Measurements from ENCODE around the gene PRKCH. TPM values are rescaled to one million over a fixed set of nuclear protein-coding genes. Genes with fewer than 3 reads are reported as not detected.

The PRKCH gene
- polyA plus RNA-seq, 3 donors, result 3.6 to 6.2 (median 5.4) TPM

- Mint-ChIP-seq H3K27ac (peak overlapping the region in 5 of 7 donors; percentile 32 to 68 (median 54)), H3K4me3 (no peak overlapping the region), H3K36me3 (peaks cover 6 to 18% of the 10 kb centered on the region in 2 donors), H3K27me3 (ENCODE audit: low read depth in 3 of 3) (no peaks in the 10 kb centered on the region), H3K4me1 (peaks cover 24% of the 10 kb centered on the region), H3K9me3 (no peaks in the 10 kb centered on the region)
- intact Hi-C loops (cut with micrococcal nuclease), result no loop called here
- no peak overlapping the region for H3K4me3 ChIP-seq (replicated peaks in 1 of 3; ENCODE audit: low read depth in 2 of 3, low read length in 3 of 3)
- H3K4me1 ChIP-seq (ENCODE audit: control insufficient read depth in 1 of 2, insufficient read depth in 2 of 2, low read length in 2 of 2), result peaks cover 22 to 24% of the 10 kb centered on the region in 2 donors
- H3K27ac ChIP-seq (ENCODE audit: low read depth in 1 of 2, low read length in 2 of 2), result no peak overlapping the region
- peak overlapping the region; percentile 16 for H2AFZ ChIP-seq (ENCODE audit: insufficient read depth, low read depth, low read length, poor library complexity, severe bottlenecking)
- no peak overlapping the region for H3K9ac ChIP-seq (ENCODE audit: insufficient read depth, low read length, poor library complexity, severe bottlenecking)
- peak in 1 of 3 donors; percentile 51 for DNase-seq
- H3K9me3 ChIP-seq (replicated peaks in 1 of 2; ENCODE audit: control insufficient read depth in 1 of 2, insufficient read depth in 1 of 2, low read length in 2 of 2), result no peaks in the 10 kb centered on the region
- peaks cover 14% of the 10 kb centered on the region for H3K79me2 ChIP-seq (ENCODE audit: insufficient read depth, low read length)
- no peaks in the 10 kb centered on the region for H4K20me1 ChIP-seq (ENCODE audit: insufficient read depth, low read length)
- TF ChIP-seq, protein P1, sequence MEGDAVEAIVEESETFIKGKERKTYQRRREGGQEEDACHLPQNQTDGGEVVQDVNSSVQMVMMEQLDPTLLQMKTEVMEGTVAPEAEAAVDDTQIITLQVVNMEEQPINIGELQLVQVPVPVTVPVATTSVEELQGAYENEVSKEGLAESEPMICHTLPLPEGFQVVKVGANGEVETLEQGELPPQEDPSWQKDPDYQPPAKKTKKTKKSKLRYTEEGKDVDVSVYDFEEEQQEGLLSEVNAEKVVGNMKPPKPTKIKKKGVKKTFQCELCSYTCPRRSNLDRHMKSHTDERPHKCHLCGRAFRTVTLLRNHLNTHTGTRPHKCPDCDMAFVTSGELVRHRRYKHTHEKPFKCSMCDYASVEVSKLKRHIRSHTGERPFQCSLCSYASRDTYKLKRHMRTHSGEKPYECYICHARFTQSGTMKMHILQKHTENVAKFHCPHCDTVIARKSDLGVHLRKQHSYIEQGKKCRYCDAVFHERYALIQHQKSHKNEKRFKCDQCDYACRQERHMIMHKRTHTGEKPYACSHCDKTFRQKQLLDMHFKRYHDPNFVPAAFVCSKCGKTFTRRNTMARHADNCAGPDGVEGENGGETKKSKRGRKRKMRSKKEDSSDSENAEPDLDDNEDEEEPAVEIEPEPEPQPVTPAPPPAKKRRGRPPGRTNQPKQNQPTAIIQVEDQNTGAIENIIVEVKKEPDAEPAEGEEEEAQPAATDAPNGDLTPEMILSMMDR (IDR thresholded peaks at IDR 0.05), result no peak
- WGBS (ENCODE audit: insufficient coverage), result 62% methylated on average over 2 of the region's 3 CpGs
- no peak overlapping the region for H3K4me2 ChIP-seq (replicated peaks; ENCODE audit: extremely low read depth, low read length, poor library complexity, severe bottlenecking)
- no peaks in the 10 kb centered on the region for H3K36me3 ChIP-seq (replicated peaks in 1 of 2; ENCODE audit: control insufficient read depth in 1 of 2, insufficient read depth in 2 of 2, low read length in 2 of 2)
- H3K27me3 ChIP-seq (ENCODE audit: control insufficient read depth in 2 of 2, insufficient read depth in 2 of 2, low read length in 2 of 2), result no peaks in the 10 kb centered on the region
These were observed 37.3 kb downstream of the PRKCH start for GRCh38 chr14:61358554-61359226.

- peaks cover 20% of the 10 kb centered on the region for H3K4me1 Mint-ChIP-seq
- no peaks in the 10 kb centered on the region for H4K20me1 ChIP-seq (ENCODE audit: insufficient read depth, low read length)
- no peak overlapping the region for H3K4me3 Mint-ChIP-seq
- H3K27ac ChIP-seq (ENCODE audit: low read depth in 1 of 2, low read length in 2 of 2), result no peak overlapping the region
- H3K36me3 ChIP-seq (replicated peaks in 1 of 2; ENCODE audit: control insufficient read depth in 1 of 2, insufficient read depth in 2 of 2, low read length in 2 of 2), result no peaks in the 10 kb centered on the region
- H3K27ac Mint-ChIP-seq, result peak overlapping the region in 1 of 7 donors; percentile 57
- H3K79me2 ChIP-seq (ENCODE audit: insufficient read depth, low read length), result peaks cover 12% of the 10 kb centered on the region
- peaks cover 6 to 18% of the 10 kb centered on the region in 2 donors for H3K36me3 Mint-ChIP-seq
- H3K4me2 ChIP-seq (replicated peaks; ENCODE audit: extremely low read depth, low read length, poor library complexity, severe bottlenecking), result no peak overlapping the region
- TF ChIP-seq, protein P1 (IDR thresholded peaks at IDR 0.05), result no peak
- H3K27me3 ChIP-seq (ENCODE audit: control insufficient read depth in 2 of 2, insufficient read depth in 2 of 2, low read length in 2 of 2), result no peaks in the 10 kb centered on the region
- DNase-seq, result no peak
- H3K9ac ChIP-seq (ENCODE audit: insufficient read depth, low read length, poor library complexity, severe bottlenecking), result no peak overlapping the region
- WGBS (ENCODE audit: insufficient coverage), result 80% methylated on average over 1 of the region's 5 CpGs
- no peaks in the 10 kb centered on the region for H3K27me3 Mint-ChIP-seq (ENCODE audit: low read depth in 3 of 3)
- no peaks in the 10 kb centered on the region for H3K9me3 Mint-ChIP-seq
- no peak overlapping the region for H3K4me3 ChIP-seq (replicated peaks in 1 of 3; ENCODE audit: low read depth in 2 of 3, low read length in 3 of 3)
- H3K4me1 ChIP-seq (ENCODE audit: control insufficient read depth in 1 of 2, insufficient read depth in 2 of 2, low read length in 2 of 2), result peaks cover 25 to 26% of the 10 kb centered on the region in 2 donors
- intact Hi-C loops (cut with micrococcal nuclease), result no loop called here
- H2AFZ ChIP-seq (ENCODE audit: insufficient read depth, low read depth, low read length, poor library complexity, severe bottlenecking), result no peak overlapping the region
- H3K9me3 ChIP-seq (replicated peaks in 1 of 2; ENCODE audit: control insufficient read depth in 1 of 2, insufficient read depth in 1 of 2, low read length in 2 of 2), result no peaks in the 10 kb centered on the region
These were observed 39.6 kb downstream of the PRKCH start for GRCh38 chr14:61360796-61361525.

Data from CD14-positive monocyte (primary cell).